ENCODE data around the gene RBM6. TPM values are rescaled to one million over a fixed set of nuclear protein-coding genes. Genes with fewer than 3 reads are reported as not detected.

Gene RBM6
- total RNA-seq, 1 experiment from 2014 or later: 88.3 TPM

DNA sequence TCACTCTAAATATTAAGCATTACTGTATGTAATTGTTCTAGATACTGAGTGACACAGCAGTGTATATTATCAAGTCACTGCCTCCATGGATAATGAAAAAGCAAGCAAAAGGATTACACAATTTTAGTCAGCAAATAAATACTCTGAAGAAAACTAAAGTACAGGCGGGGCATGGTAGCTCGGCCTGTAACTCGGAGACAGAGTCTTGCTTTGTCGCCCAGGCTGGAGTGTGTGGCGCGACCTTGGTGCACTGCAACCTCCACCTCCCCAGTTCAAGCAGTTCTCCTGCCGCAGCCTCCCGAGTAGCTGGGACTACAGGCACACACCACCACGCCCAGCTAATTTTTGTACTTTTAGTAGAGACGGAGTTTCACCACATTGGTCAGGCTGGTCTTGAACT lies 32.7 kb downstream of the RBM6 start:
- Histone ChIP-seq H3K9ac (ENCODE audit: low read length) (no peak overlapping the region), H3K79me2 (ENCODE audit: low read length) (peaks cover 61% of the 10 kb centered on the region), H3K4me2 (ENCODE audit: low read depth, low read length, poor library complexity, severe bottlenecking) (no peak overlapping the region), H4K20me1 (ENCODE audit: insufficient read depth, low read depth, low read length) (peaks cover 3% of the 10 kb centered on the region; the same call in 1 of the 2 replicates), H3K9me3 (ENCODE audit: low read length) (no peaks in the 10 kb centered on the region), H3K27me3 (ENCODE audit: low read length) (no peaks in the 10 kb centered on the region), H3K4me1 (ENCODE audit: low read length) (peaks cover 16% of the 10 kb centered on the region), H3K9me2 (replicated peaks; ENCODE audit: insufficient read depth, low read length) (no peaks in the 10 kb centered on the region), H3K4me3 (ENCODE audit: low read length) (no peak overlapping the region), H3K36me3 (ENCODE audit: insufficient read depth, low read length) (peaks cover 24% of the 10 kb centered on the region), H3K27ac (ENCODE audit: low read length) (no peak overlapping the region), H2AFZ (ENCODE audit: low read length) (no peak overlapping the region)
- DNase-seq: no peak

DNA sequence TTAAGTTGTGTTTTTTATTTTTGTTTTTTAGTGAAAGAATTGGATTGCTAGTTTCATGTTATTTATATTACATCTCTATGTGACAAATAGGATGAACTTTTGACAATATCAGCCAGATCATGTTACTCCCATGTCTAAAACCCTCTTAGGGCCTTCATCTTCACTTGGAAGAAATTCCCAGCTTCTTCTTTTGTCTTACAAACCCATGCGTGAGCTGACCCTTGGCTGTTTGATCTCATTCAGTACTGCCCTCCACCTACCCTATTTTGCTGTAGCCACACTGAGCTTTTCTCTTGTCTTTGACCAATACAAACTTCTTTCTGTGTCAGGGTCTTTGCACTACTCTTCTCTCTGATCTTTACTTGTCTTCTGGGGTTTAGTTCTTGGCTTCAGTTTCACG lies 37.0 kb downstream of the RBM6 start:
- H3K4me2 ChIP-seq (ENCODE audit: low read depth, low read length, poor library complexity, severe bottlenecking): no peak overlapping the region
- peaks cover 71% of the 10 kb centered on the region for H3K79me2 ChIP-seq (ENCODE audit: low read length)
- H4K20me1 ChIP-seq (ENCODE audit: insufficient read depth, low read depth, low read length): no peaks in the 10 kb centered on the region
- no peak overlapping the region for H3K4me3 ChIP-seq (ENCODE audit: low read length)
- H3K4me1 ChIP-seq (ENCODE audit: low read length): peaks cover 16% of the 10 kb centered on the region
- peaks cover 24% of the 10 kb centered on the region for H3K36me3 ChIP-seq (ENCODE audit: insufficient read depth, low read length)
- no peaks in the 10 kb centered on the region for H3K27me3 ChIP-seq (ENCODE audit: low read length)
- H3K9me3 ChIP-seq (ENCODE audit: low read length): no peaks in the 10 kb centered on the region
- H3K9ac ChIP-seq (ENCODE audit: low read length): no peak overlapping the region
- no peak for DNase-seq
- no peak overlapping the region for H3K27ac ChIP-seq (ENCODE audit: low read length)
- H2AFZ ChIP-seq (ENCODE audit: low read length): no peak overlapping the region
- H3K9me2 ChIP-seq (replicated peaks; ENCODE audit: insufficient read depth, low read length): no peaks in the 10 kb centered on the region

DNA sequence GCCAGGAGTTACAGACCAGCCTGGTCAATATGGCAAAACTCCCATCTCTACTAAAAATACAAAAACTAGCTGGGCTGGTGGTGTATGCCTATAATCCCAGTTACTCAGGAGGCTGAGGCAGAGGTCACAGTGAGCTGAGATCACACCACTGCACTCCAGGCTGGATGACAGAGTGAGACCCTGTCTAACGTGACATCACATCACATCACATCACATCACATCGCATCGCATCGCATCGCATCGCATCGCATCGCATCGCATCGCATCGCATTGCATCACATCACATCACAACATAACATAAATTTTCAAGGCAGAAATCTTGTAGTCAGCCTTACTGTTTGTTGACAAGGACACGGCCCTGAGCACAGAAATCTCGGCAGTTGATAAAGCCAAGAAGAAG lies 44.4 kb downstream of the RBM6 start:
- no peak overlapping the region for H3K9ac ChIP-seq (ENCODE audit: low read length)
- peaks cover 61% of the 10 kb centered on the region for H3K79me2 ChIP-seq (ENCODE audit: low read length)
- no peaks in the 10 kb centered on the region for H3K4me1 ChIP-seq (ENCODE audit: low read length)
- H3K4me2 ChIP-seq (ENCODE audit: low read depth, low read length, poor library complexity, severe bottlenecking): no peak overlapping the region
- DNase-seq: no peak
- no peak overlapping the region for H3K4me3 ChIP-seq (ENCODE audit: low read length)
- no peaks in the 10 kb centered on the region for H3K27me3 ChIP-seq (ENCODE audit: low read length)
- no peak overlapping the region for H2AFZ ChIP-seq (ENCODE audit: low read length)
- H3K27ac ChIP-seq (ENCODE audit: low read length): no peak overlapping the region
- H3K36me3 ChIP-seq (ENCODE audit: insufficient read depth, low read length): no peaks in the 10 kb centered on the region
- H3K9me2 ChIP-seq (replicated peaks; ENCODE audit: insufficient read depth, low read length): no peaks in the 10 kb centered on the region
- H3K9me3 ChIP-seq (ENCODE audit: low read length): no peaks in the 10 kb centered on the region
- H4K20me1 ChIP-seq (ENCODE audit: insufficient read depth, low read depth, low read length): no peaks in the 10 kb centered on the region

DNA sequence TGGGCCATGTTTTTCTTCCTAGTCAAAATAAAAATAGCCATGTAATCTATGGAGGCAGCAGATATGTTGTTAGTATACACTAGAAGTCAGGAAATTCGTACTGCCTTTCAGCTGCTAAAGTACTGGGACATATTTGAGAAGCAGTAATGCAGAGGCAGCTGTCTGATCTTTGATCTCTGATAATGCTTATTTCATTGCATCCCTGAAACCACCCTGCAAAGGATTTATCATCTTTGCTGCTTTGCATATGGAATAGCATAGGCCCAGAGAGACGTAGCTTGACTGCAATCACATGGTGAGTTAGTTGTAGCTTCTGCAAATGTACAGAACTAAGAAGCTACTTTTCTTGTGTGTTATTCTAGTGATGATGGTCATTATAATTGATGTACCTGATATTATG lies 52.4 kb downstream of the RBM6 start:
- Histone ChIP-seq H4K20me1 (ENCODE audit: insufficient read depth, low read depth, low read length) (no peaks in the 10 kb centered on the region), H3K4me3 (ENCODE audit: low read length) (peak overlapping the region; percentile 24; the same call in 1 of the 2 replicates), H3K4me1 (ENCODE audit: low read length) (peaks cover 53% of the 10 kb centered on the region), H2AFZ (ENCODE audit: low read length) (no peak overlapping the region), H3K9me2 (replicated peaks; ENCODE audit: insufficient read depth, low read length) (no peaks in the 10 kb centered on the region), H3K4me2 (ENCODE audit: low read depth, low read length, poor library complexity, severe bottlenecking) (peak overlapping the region; percentile 56), H3K9ac (ENCODE audit: low read length) (peak overlapping the region; percentile 16; the same call in 1 of the 2 replicates), H3K36me3 (ENCODE audit: insufficient read depth, low read length) (no peaks in the 10 kb centered on the region; the same call in 1 of the 2 replicates), H3K27ac (ENCODE audit: low read length) (peak overlapping the region; percentile 53), H3K79me2 (ENCODE audit: low read length) (peaks cover 78% of the 10 kb centered on the region), H3K9me3 (ENCODE audit: low read length) (no peaks in the 10 kb centered on the region), H3K27me3 (ENCODE audit: low read length) (no peaks in the 10 kb centered on the region)
- peak; percentile 64 for DNase-seq

DNA sequence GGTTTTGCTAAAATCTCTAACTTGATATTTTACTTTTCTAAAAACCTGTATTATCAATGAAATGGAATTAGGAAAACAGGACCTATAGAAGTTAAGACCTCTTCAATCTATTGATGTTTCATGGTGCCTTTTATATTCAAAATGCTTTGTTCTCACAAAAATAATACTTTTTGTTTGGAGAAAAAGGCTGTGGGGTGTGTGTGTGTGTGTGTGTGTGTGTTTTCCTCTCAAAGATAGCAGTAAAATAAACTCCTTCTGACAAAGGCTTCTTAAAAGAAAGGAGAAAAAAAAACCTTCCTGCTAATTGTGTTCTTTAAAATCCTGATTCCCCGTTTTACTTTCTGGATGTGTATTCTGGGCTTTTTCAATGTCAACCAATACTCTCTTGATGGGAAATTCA lies 54.5 kb downstream of the RBM6 start:
- H3K4me1 ChIP-seq (ENCODE audit: low read length): peaks cover 53% of the 10 kb centered on the region
- no peak overlapping the region for H3K4me2 ChIP-seq (ENCODE audit: low read depth, low read length, poor library complexity, severe bottlenecking)
- H2AFZ ChIP-seq (ENCODE audit: low read length): no peak overlapping the region
- no peaks in the 10 kb centered on the region for H3K9me2 ChIP-seq (replicated peaks; ENCODE audit: insufficient read depth, low read length)
- H3K9me3 ChIP-seq (ENCODE audit: low read length): no peaks in the 10 kb centered on the region
- no peak overlapping the region for H3K4me3 ChIP-seq (ENCODE audit: low read length)
- no peak for DNase-seq
- H3K79me2 ChIP-seq (ENCODE audit: low read length): peaks cover 88% of the 10 kb centered on the region
- no peaks in the 10 kb centered on the region for H3K27me3 ChIP-seq (ENCODE audit: low read length)
- no peaks in the 10 kb centered on the region for H4K20me1 ChIP-seq (ENCODE audit: insufficient read depth, low read depth, low read length)
- 0 out of 2 replicates have a peak overlapping the region, but pooled peaks have one; percentile 24 for H3K27ac ChIP-seq (ENCODE audit: low read length)
- no peak overlapping the region for H3K9ac ChIP-seq (ENCODE audit: low read length)
- H3K36me3 ChIP-seq (ENCODE audit: insufficient read depth, low read length): peaks cover 10% of the 10 kb centered on the region; the same call in 1 of the 2 replicates

DNA sequence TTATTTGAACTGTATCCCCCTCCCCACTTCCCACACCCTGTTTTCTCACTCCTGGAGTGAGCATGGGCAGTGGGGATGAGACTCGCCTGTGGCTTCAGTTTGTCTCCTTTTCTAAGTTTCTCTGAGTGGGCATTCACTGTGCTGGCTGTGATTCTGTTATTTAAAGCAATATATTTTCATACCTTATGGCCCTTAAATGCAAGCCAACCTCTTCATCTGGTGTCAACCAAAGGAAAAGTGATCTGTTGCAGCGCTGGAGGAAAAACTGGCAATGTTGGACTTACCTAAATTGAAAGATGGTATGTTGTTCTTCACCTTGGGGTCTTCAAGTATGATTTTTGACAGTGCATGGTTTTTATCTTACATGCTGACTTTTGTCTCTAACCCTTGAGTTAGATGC lies 56.1 kb downstream of the RBM6 start:
- no peaks in the 10 kb centered on the region for H3K27me3 ChIP-seq (ENCODE audit: low read length)
- H3K9me2 ChIP-seq (replicated peaks; ENCODE audit: insufficient read depth, low read length): no peaks in the 10 kb centered on the region
- no peak overlapping the region for H3K4me2 ChIP-seq (ENCODE audit: low read depth, low read length, poor library complexity, severe bottlenecking)
- H3K27ac ChIP-seq (ENCODE audit: low read length): no peak overlapping the region
- peaks cover 21% of the 10 kb centered on the region; the same call in 1 of the 2 replicates for H3K36me3 ChIP-seq (ENCODE audit: insufficient read depth, low read length)
- H3K9ac ChIP-seq (ENCODE audit: low read length): no peak overlapping the region
- peaks cover 50% of the 10 kb centered on the region for H3K4me1 ChIP-seq (ENCODE audit: low read length)
- peaks cover 93% of the 10 kb centered on the region for H3K79me2 ChIP-seq (ENCODE audit: low read length)
- H2AFZ ChIP-seq (ENCODE audit: low read length): no peak overlapping the region
- DNase-seq: no peak
- no peaks in the 10 kb centered on the region for H3K9me3 ChIP-seq (ENCODE audit: low read length)
- H4K20me1 ChIP-seq (ENCODE audit: insufficient read depth, low read depth, low read length): no peaks in the 10 kb centered on the region
- no peak overlapping the region for H3K4me3 ChIP-seq (ENCODE audit: low read length)

DNA sequence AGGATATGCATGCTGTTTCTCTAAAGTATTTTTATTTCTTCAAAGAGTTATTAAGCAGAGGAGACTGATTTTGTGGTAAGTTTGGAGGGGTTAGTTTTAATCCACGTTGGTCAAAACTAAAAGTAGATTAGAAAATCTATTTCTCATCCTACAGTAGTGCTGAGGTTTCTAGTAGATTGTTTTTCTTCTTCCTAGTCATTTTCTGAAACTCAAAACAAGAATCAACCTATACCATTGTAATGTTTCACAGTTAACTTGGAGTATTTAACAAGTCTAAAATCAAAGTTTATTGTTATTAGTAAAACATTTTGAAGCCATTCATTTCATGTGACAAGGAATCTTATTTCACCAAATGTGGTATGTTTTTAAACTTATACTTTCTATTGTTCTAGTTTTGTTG lies 57.9 kb downstream of the RBM6 start:
- Histone ChIP-seq H2AFZ (ENCODE audit: low read length) (no peak overlapping the region), H3K27me3 (ENCODE audit: low read length) (no peaks in the 10 kb centered on the region), H3K36me3 (ENCODE audit: insufficient read depth, low read length) (peaks cover 27% of the 10 kb centered on the region; the same call in 1 of the 2 replicates)

DNA sequence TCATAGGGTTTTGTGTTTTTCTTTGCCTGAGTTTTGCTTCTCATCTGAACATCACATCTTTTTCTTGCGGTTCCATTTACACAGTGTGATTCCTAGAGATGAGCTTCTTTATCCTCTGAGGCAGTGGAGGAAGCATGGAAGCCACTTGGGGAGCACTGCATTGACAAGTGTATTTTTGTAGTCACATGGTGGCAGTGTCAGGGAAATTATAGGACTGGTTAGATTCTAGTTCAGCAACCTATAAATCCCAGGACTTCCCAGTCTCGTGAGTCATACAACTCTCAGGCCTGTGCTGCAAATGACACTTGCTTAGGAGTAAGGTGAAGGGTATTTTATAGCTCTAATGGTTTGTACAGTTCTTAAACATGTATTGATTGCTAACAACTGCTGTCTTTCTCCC lies 58.4 kb downstream of the RBM6 start:
- Histone ChIP-seq H3K4me3 (ENCODE audit: low read length) (no peak overlapping the region), H3K27me3 (ENCODE audit: low read length) (no peaks in the 10 kb centered on the region), H4K20me1 (ENCODE audit: insufficient read depth, low read depth, low read length) (no peaks in the 10 kb centered on the region), H3K4me2 (ENCODE audit: low read depth, low read length, poor library complexity, severe bottlenecking) (no peak overlapping the region), H3K4me1 (ENCODE audit: low read length) (peaks cover 27% of the 10 kb centered on the region), H3K36me3 (ENCODE audit: insufficient read depth, low read length) (peaks cover 27% of the 10 kb centered on the region; the same call in 1 of the 2 replicates), H3K27ac (ENCODE audit: low read length) (no peak overlapping the region), H3K9me3 (ENCODE audit: low read length) (no peaks in the 10 kb centered on the region), H3K9me2 (replicated peaks; ENCODE audit: insufficient read depth, low read length) (no peaks in the 10 kb centered on the region), H2AFZ (ENCODE audit: low read length) (no peak overlapping the region), H3K9ac (ENCODE audit: low read length) (no peak overlapping the region), H3K79me2 (ENCODE audit: low read length) (peaks cover 82% of the 10 kb centered on the region)
- DNase-seq: no peak

More for the DNA sequence above, 57.9 kb downstream of the RBM6 start:
- H3K27ac ChIP-seq (ENCODE audit: low read length): no peak overlapping the region
- no peaks in the 10 kb centered on the region for H3K9me3 ChIP-seq (ENCODE audit: low read length)
- no peak overlapping the region for H3K4me2 ChIP-seq (ENCODE audit: low read depth, low read length, poor library complexity, severe bottlenecking)
- no peaks in the 10 kb centered on the region for H4K20me1 ChIP-seq (ENCODE audit: insufficient read depth, low read depth, low read length)
- H3K4me3 ChIP-seq (ENCODE audit: low read length): no peak overlapping the region
- no peak overlapping the region for H3K9ac ChIP-seq (ENCODE audit: low read length)
- peaks cover 32% of the 10 kb centered on the region for H3K4me1 ChIP-seq (ENCODE audit: low read length)
- no peak for DNase-seq
- H3K9me2 ChIP-seq (replicated peaks; ENCODE audit: insufficient read depth, low read length): no peaks in the 10 kb centered on the region
- H3K79me2 ChIP-seq (ENCODE audit: low read length): peaks cover 85% of the 10 kb centered on the region
